GM19468 (cell line): ENCODE data around the gene EVC2.

ENCODE experiments used
- ATAC-seq: cut with Tn5 transposase; IDR thresholded peaks from one replicate; pipeline ENCODE4 v1.9.1; 2021; ENCODE audit warnings: mild to moderate bottlenecking, moderate library complexity, moderate number of reproducible peaks; ENCODE audit not compliant: unreplicated experiment; ENCODE audit errors: extremely low read depth

EVC2 gene

GRCh38 chr4:5686338-5686737 lies 22.0 kb downstream of the EVC2 start:
- ATAC-seq, result no peak

GRCh38 chr4:5685296-5685695 lies 23.1 kb downstream of the EVC2 start:
- no peak for ATAC-seq

- ATAC-seq, result no peak
Measured at GRCh38 chr4:5683566-5683965, 24.8 kb downstream of the EVC2 start.

GRCh38 chr4:5678977-5679376 lies 29.4 kb downstream of the EVC2 start:
- no peak for ATAC-seq

DNA sequence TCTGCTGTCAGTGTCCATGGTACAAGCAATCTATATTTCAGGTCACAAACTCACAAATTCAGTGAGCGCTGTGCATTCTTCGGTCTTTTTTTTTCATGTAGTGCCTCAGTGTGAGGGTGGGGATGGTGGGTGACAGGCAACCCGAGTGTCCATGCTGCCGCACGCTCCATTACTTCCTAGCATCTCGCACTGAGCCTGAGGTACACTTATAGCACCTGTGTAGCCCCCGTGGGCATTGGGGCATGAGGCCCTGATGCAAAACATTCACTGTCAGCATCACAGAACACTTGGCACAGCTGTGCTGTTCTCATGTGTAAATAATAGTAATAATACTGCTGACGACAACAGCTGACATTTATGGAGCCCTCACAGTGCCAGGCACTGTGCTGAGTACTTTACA lies 31.6 kb downstream of the EVC2 start:
- ATAC-seq, result no peak

- no peak for ATAC-seq
Measured at GRCh38 chr4:5666741-5667140, 41.6 kb downstream of the EVC2 start.

- ATAC-seq, result no peak
Measured at GRCh38 chr4:5664778-5665177, 43.6 kb downstream of the EVC2 start.

DNA sequence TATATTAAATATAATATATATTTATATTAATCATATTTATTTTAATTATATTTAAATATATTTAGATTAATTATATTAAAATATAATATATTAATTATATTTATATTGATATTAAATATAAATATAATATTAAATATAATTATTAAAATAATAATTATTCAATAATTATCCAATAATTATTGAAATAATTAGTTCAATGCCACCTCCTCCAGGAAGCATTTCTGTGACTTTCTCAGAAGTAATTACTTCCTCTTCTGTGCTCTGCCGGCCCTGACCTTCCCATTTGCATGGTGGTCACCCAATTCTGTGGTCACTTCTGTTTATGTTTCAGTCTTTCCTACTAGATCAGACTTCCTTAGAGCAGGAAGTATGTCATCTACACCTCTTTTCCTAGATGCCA lies 45.8 kb downstream of the EVC2 start:
- ATAC-seq, result no peak

- no peak for ATAC-seq
Measured at GRCh38 chr4:5661237-5661636, 47.1 kb downstream of the EVC2 start.

DNA sequence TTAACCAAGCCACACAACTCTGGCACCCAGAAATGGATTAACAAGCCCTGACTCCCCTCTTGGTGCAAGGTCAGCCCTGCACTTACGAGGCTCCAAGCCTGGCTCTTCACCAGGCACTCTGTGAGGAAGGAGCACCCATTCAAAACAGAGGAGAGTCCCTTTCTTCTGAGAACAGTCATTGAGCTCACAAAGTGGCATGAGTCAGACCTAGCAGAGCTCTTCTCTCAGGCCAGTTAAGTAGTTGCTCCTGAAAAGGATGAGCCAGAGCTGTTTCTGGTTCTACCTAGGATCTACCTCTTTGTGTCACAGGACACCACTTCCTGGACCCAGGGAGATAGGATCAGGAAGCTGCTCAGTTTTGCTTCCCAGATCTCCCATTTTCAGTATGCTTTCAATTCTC lies 48.2 kb downstream of the EVC2 start:
- no peak for ATAC-seq

DNA sequence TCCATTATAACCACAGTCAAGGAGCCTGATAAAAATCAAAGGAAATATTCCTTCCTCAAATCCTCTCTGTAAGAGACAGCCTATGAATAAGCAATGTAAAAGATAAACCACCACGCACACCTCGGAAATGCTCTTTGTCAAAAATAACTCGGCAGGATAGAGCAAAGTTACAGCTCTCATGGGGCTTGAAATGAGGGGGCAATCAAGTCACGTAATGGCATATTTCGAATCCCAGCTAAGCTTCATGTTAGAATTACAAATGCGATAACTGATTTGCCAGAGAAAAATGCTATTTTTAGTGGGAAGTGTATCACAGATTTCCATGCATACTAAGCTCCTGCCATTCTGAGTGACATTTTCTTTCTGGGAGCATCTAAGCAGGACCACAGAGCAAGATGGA lies 49.4 kb downstream of the EVC2 start:
- ATAC-seq, result no peak

DNA sequence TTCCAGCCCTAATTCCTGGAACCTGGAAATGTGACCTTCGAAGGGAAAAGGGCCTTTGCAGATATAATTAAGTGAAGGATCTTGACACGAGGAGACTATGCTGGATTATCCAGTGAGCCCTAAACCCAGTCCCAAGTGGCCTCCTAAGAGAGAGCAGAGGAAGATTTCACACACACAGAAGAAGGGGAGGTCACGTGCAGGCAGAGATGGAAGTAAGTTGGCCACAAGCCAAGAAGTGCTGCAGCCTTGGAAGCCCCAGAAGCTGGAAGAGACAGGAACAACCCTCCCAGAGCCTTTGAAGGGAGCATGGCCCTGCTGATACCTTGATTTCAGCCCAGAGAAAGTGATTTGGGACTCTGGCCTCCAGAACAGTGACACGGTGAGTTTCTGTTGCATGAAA lies 51.9 kb downstream of the EVC2 start:
- no peak for ATAC-seq

- no peak for ATAC-seq
Measured at GRCh38 chr4:5654791-5655190, 53.6 kb downstream of the EVC2 start.

DNA sequence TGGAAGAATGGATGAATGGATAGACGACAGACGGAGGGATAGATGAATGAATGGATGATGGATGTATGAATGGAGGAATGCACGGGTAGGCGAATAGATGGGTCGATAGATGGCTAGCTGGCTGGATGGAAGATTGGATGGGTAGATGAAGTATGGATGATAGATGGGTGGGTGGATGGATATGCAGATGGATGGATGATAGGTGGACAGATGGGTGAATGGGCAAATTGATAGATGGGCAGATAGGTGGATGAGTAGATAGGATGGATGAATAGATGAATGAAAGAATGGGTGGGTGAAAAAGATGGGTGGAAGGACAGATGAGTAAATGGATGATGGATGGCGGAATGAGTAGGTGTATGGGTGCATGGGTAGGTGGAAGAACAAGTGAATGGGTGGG lies 57.3 kb downstream of the EVC2 start:
- no peak for ATAC-seq

DNA sequence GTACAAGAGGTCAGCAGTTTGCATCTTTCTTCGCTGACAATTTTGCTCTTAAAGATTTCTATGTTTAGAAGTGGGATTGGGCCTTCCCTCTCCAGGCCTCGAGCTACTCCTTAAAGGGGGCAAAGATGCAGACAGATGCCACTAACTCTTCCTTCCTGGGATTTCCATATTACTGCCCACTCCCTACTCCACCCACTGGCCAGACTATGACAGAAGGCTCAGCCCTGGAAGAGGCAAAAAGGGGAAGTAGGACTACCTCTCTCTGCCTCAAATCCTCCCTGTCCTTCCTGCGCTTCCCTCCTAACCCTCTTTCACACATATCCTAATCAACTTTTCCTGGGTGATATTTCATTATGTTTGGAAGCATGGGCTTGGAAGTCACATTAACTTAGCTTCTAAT lies 58.3 kb downstream of the EVC2 start:
- no peak for ATAC-seq

DNA sequence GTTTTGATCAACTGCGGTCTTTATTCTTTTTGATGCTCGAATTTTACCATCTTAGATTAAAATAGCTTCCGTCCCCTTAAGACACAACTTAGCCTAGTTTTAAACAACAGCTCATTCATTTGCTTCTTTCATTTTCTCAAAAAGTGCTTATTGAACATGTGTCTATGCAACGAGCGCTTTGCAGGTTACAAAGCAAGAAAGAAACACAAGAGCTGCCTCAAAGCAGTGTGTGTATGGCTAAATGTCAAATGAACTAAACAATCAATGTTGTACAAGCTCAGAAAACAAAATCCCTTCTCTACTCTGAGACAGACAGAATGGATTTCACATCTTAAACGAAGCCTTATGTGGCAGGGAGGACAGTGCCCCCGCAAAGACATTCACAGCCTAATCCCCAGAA lies 61.0 kb downstream of the EVC2 start:
- ATAC-seq, result no peak

- ATAC-seq, result no peak
Measured at GRCh38 chr4:5640096-5640495, 68.3 kb downstream of the EVC2 start.

- no peak for ATAC-seq
Measured at GRCh38 chr4:5639556-5639955, 68.8 kb downstream of the EVC2 start.

DNA sequence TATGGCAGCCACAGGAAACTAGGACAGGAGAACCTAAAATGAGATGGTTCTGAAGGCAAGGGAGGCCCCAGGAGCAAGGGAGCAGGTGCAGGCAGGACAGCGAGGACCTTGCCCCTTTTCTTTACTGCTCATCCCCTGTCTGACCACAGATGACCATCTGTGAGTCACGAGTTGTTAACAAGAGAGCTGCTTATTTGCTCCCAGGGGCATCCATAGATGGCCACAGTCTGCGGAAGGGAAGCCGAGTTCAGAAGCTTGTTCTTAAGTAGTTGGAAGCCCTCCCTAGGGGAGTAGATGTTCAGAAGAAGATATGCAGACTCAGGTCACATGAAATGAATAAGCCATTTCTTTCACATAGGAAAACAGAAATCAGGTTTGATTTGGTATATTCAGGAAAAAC lies 69.4 kb downstream of the EVC2 start:
- no peak for ATAC-seq

GRCh38 chr4:5638316-5638715 lies 70.0 kb downstream of the EVC2 start:
- no peak for ATAC-seq

- ATAC-seq, result no peak
Measured at GRCh38 chr4:5636766-5637670, 71.3 kb downstream of the EVC2 start.

- ATAC-seq, result no peak
Measured at GRCh38 chr4:5635826-5636195, 72.5 kb downstream of the EVC2 start.
